OCI-LY1 (cell line): ENCODE data around the gene COG4.

ENCODE experiments used
- H2AFZ ChIP-seq: fragments of 200-600 bp; sonication (generic), shearing (Covaris generic); 2 replicates; pipeline ENCODE4 v1.6.0; 2014; ENCODE audit warnings: antibody characterized with exemption, mild to moderate bottlenecking, low read length
- H3F3A ChIP-seq: fragments of 200-600 bp; sonication (generic), shearing (Covaris generic); 2 replicates; pipeline ENCODE4 v1.6.0; 2014; ENCODE audit warnings: mild to moderate bottlenecking, antibody characterized with exemption, low read length, moderate library complexity; ENCODE audit not compliant: insufficient read depth
- H3K27ac ChIP-seq: fragments of 200-600 bp; sonication (generic); 2 replicates; pipeline ENCODE4 v1.5.1; 2014; ENCODE audit warnings: low read length, mixed run types, mild to moderate bottlenecking, low read depth; ENCODE audit not compliant: poor library complexity, severe bottlenecking
- H3K27me3 ChIP-seq: fragments of 200-600 bp; sonication (generic); 2 replicates; pipeline ENCODE4 v1.6.0; 2014; ENCODE audit warnings: antibody characterized with exemption, mild to moderate bottlenecking, low read length, moderate library complexity; ENCODE audit not compliant: insufficient read depth
- H3K36me3 ChIP-seq: fragments of 200-600 bp; sonication (generic); 2 replicates; pipeline ENCODE4 v1.6.1; 2014; ENCODE audit warnings: mild to moderate bottlenecking, antibody characterized with exemption, low read length, moderate library complexity, mixed read lengths; ENCODE audit not compliant: insufficient read depth
- H3K4me1 ChIP-seq: fragments of 200-600 bp; sonication (generic); 2 replicates; pipeline ENCODE4 v1.5.1; 2014; ENCODE audit warnings: mild to moderate bottlenecking, low read length, moderate library complexity; ENCODE audit not compliant: insufficient read depth, severe bottlenecking
- H3K4me2 ChIP-seq: fragments of 200-600 bp; sonication (generic), shearing (Covaris generic); 2 replicates; pipeline ENCODE4 v1.6.1; 2014; ENCODE audit warnings: low read length
- H3K4me3 ChIP-seq: fragments of 200-600 bp; sonication (generic); 2 replicates; pipeline ENCODE4 v1.5.1; 2014; ENCODE audit warnings: low read length, low read depth, mild to moderate bottlenecking, mixed read lengths; ENCODE audit not compliant: poor library complexity, severe bottlenecking
- H3K79me2 ChIP-seq: fragments of 200-600 bp; shearing (Covaris generic); 2 replicates; pipeline ENCODE4 v1.6.1; 2016; ENCODE audit warnings: mixed run types, low read length, mixed read lengths; ENCODE audit not compliant: insufficient read depth
- H3K9ac ChIP-seq: fragments of 200-600 bp; sonication (generic), shearing (Covaris generic); 2 replicates; pipeline ENCODE4 v1.6.1; 2014; ENCODE audit warnings: mild to moderate bottlenecking, low read length, mixed read lengths
- H3K9me2 ChIP-seq: fragments of 200-600 bp; sonication (generic), shearing (Covaris generic); 2 replicates; pipeline ENCODE4 v1.6.1; 2014; ENCODE audit warnings: low read depth, mild to moderate bottlenecking, low read length, mixed read lengths
- H3K9me3 ChIP-seq: fragments of 200-600 bp; shearing (Covaris generic); 2 replicates; pipeline ENCODE4 v1.6.1; 2014; ENCODE audit warnings: low read length, mixed read lengths
- H4K20me1 ChIP-seq: fragments of 200-600 bp; sonication (generic), shearing (Covaris generic); 2 replicates; pipeline ENCODE4 v1.6.0; 2016; ENCODE audit warnings: mild to moderate bottlenecking, low read length; ENCODE audit not compliant: insufficient read depth
- EZH2 ChIP-seq: fragments of 200-600 bp; sonication (generic), shearing (Covaris generic); IDR thresholded peaks from 2 replicates; pipeline ENCODE4 v1.8.0; 2017; ENCODE audit warnings: borderline replicate concordance, mixed run types, mild to moderate bottlenecking, antibody characterized with exemption, low read length, moderate library complexity, mixed read lengths
- TF ChIP-seq, protein P1 (sequence below): fragments of 200-600 bp; sonication (generic), shearing (Covaris generic); IDR thresholded peaks from 2 replicates; pipeline ENCODE4 v1.5.1; 2017; ENCODE audit warnings: mild to moderate bottlenecking, antibody characterized with exemption, low read length, moderate library complexity, mixed read lengths

COG4 gene

GRCh38 chr16:70438969-70439862, 84.1 kb downstream of the COG4 start, which contains the start of gene ST3GAL2:
TSS of gene ST3GAL2 (minus strand) at chr16:70439100. CDS start at chr16:70398530, 40,570 bp downstream.
- Histone ChIP-seq H3K27me3 (no peaks in the 10 kb centered on the region), H3K9me3 (no peaks in the 10 kb centered on the region), H3K9ac (peak within 1 kb of the TSS; percentile 71), H3K27ac (peak within 1 kb of the TSS; percentile 59), H3K4me1 (peaks cover 40% of the 10 kb centered on the region), H3K9me2 (no peaks in the 10 kb centered on the region), H3K79me2 (peaks cover 9% of the 10 kb centered on the region; the same call in 1 of the 2 replicates), H3K4me2 (peak within 1 kb of the TSS; percentile 71), H2AFZ (no peak within 1 kb of the TSS), H4K20me1 (no peaks in the 10 kb centered on the region), H3K36me3 (peaks cover 6% of the 10 kb centered on the region; the same call in 1 of the 2 replicates), H3F3A (no peaks in the 10 kb centered on the region), H3K4me3 (peak within 1 kb of the TSS; percentile 78)
- no peak for TF ChIP-seq EZH2
- TF ChIP-seq, protein P1, sequence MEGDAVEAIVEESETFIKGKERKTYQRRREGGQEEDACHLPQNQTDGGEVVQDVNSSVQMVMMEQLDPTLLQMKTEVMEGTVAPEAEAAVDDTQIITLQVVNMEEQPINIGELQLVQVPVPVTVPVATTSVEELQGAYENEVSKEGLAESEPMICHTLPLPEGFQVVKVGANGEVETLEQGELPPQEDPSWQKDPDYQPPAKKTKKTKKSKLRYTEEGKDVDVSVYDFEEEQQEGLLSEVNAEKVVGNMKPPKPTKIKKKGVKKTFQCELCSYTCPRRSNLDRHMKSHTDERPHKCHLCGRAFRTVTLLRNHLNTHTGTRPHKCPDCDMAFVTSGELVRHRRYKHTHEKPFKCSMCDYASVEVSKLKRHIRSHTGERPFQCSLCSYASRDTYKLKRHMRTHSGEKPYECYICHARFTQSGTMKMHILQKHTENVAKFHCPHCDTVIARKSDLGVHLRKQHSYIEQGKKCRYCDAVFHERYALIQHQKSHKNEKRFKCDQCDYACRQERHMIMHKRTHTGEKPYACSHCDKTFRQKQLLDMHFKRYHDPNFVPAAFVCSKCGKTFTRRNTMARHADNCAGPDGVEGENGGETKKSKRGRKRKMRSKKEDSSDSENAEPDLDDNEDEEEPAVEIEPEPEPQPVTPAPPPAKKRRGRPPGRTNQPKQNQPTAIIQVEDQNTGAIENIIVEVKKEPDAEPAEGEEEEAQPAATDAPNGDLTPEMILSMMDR: no peak

GRCh38 chr16:70438585-70438968, 84.8 kb downstream of the COG4 start:
- Histone ChIP-seq H3K79me2 (peaks cover 9% of the 10 kb centered on the region; the same call in 1 of the 2 replicates), H3K4me1 (peaks cover 47% of the 10 kb centered on the region), H3K27ac (no peak overlapping the region), H4K20me1 (no peaks in the 10 kb centered on the region), H3K27me3 (no peaks in the 10 kb centered on the region), H3K4me3 (peak overlapping the region; percentile 78), H3K9me3 (no peaks in the 10 kb centered on the region), H3K9me2 (no peaks in the 10 kb centered on the region), H3K4me2 (peak overlapping the region; percentile 71), H3K36me3 (peaks cover 6% of the 10 kb centered on the region; the same call in 1 of the 2 replicates), H3F3A (no peaks in the 10 kb centered on the region), H3K9ac (peak overlapping the region; percentile 71), H2AFZ (no peak overlapping the region)
- no peak for TF ChIP-seq EZH2
- TF ChIP-seq, protein P1: no peak

DNA sequence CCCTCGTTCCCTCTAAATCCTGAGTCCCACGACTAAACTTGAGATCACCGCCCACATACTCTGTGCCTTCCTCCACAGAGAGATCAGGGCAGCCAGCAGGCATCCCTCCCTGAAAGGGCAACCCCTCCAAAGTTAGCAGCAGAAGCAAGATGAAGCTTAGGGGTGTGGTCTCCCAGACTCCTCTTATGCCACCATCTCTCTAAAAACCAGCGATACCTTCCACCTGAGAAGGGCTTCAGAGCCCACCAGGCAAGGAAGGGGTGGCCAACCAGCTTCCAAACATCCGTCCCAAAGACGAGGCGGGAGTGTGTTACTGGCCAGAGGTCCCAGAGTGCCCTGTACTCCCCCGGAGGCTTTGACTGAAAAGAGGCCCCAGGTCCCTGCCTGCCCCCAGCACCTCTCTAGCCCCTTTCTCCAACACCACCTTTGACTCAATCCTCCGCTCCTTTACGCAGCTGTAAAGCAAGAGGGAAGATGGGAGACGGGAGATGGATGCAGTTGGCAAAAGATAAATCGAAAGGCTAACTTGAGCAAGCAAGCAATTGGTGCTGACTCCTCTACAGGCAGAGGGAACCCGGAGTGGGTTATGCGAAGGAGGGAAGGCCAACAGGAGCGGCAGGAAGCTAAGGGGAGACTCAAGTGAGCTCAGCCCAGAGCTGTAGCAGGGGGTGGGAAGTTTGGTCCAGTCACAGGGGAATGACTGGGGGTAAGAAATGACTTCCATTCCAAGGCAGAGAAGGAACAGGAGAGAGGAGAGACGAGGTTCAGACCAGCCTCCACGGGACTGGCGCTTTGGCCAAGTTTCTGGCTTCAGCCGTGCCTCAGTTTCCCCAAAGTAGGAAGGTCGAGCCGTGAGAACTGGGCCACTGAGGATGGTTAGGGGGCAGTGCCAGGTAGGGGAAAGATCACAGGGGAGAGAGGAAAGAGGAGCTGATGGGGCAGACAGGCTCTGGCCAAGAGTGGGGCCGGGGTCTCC, 85.5 kb downstream of the COG4 start:
- no peaks in the 10 kb centered on the region for H4K20me1 ChIP-seq
- no peak overlapping the region for H2AFZ ChIP-seq
- H3K9ac ChIP-seq: peak overlapping the region; percentile 71
- H3K4me1 ChIP-seq: peaks cover 54% of the 10 kb centered on the region
- TF ChIP-seq, protein P1: no peak
- no peak for TF ChIP-seq EZH2
- H3F3A ChIP-seq: no peaks in the 10 kb centered on the region
- H3K4me2 ChIP-seq: peak overlapping the region; percentile 71
- no peaks in the 10 kb centered on the region for H3K9me3 ChIP-seq
- H3K9me2 ChIP-seq: no peaks in the 10 kb centered on the region
- peaks cover 9% of the 10 kb centered on the region; the same call in 1 of the 2 replicates for H3K79me2 ChIP-seq
- no peaks in the 10 kb centered on the region for H3K27me3 ChIP-seq
- H3K36me3 ChIP-seq: peaks cover 6% of the 10 kb centered on the region; the same call in 1 of the 2 replicates
- H3K4me3 ChIP-seq: peak overlapping the region; percentile 78
- H3K27ac ChIP-seq: peak overlapping the region; percentile 59
